GM19452 (cell line): Measurements from ENCODE around the gene BCKDHA.
"Not testable (repeated sequence)": the region's sequence is repeated elsewhere in the genome, so short reads cannot be mapped to it uniquely, and the experiment has no call there.

Experiments used
- ATAC-seq: cut with Tn5 transposase; IDR thresholded peaks from one replicate; pipeline ENCODE4 v1.9.1; 2021; ENCODE audit not compliant: unreplicated experiment

The BCKDHA gene

GRCh38 chr19:41442473-41443355, 45.1 kb downstream of the BCKDHA start, which contains the start of gene ERICH4:
Gene ERICH4 (plus strand): TSS chr19:41443156. CDS start chr19:41443170, 14 bp downstream.
- no peak for ATAC-seq

- no peak for ATAC-seq
Measured at GRCh38 chr19:41443813-41444455, 46.3 kb downstream of the BCKDHA start.

GRCh38 chr19:41445575-41445974, 48.0 kb downstream of the BCKDHA start:
- no peak for ATAC-seq

- no peak for ATAC-seq
Measured at GRCh38 chr19:41447732-41448332, 50.2 kb downstream of the BCKDHA start.

GRCh38 chr19:41449079-41449864, 51.7 kb downstream of the BCKDHA start:
- ATAC-seq: no peak

GRCh38 chr19:41449865-41450178, 52.2 kb downstream of the BCKDHA start:
- ATAC-seq: no peak

GRCh38 chr19:41452584-41453275, 55.1 kb downstream of the BCKDHA start:
- ATAC-seq: no peak

- ATAC-seq: no peak
Measured at GRCh38 chr19:41455936-41456335, 58.3 kb downstream of the BCKDHA start.

- ATAC-seq: no peak
Measured at GRCh38 chr19:41456342-41456918, 58.8 kb downstream of the BCKDHA start.

- peak; percentile 71 for ATAC-seq
Measured at GRCh38 chr19:41457241-41457640, 59.6 kb downstream of the BCKDHA start.

GRCh38 chr19:41462497-41462896, 64.9 kb downstream of the BCKDHA start:
- no peak for ATAC-seq

GRCh38 chr19:41463257-41464256, 65.9 kb downstream of the BCKDHA start:
- ATAC-seq: not testable (repeated sequence)
